GM10266 (cell line): ENCODE measurements around the gene NDUFA7.

Source experiments
- DNase-seq: peaks from one replicate; pipeline ENCODE4 v3.0.0; 2012; ENCODE audit errors: extremely low spot score
- TF ChIP-seq, protein P1 (sequence below): IDR thresholded peaks from 2 replicates; pipeline ENCODE4 v1.5.1; 2012; ENCODE audit warnings: mild to moderate bottlenecking, low read depth; ENCODE audit not compliant: control insufficient read depth, insufficient read depth; ENCODE audit errors: missing control alignments

Gene NDUFA7

DNA sequence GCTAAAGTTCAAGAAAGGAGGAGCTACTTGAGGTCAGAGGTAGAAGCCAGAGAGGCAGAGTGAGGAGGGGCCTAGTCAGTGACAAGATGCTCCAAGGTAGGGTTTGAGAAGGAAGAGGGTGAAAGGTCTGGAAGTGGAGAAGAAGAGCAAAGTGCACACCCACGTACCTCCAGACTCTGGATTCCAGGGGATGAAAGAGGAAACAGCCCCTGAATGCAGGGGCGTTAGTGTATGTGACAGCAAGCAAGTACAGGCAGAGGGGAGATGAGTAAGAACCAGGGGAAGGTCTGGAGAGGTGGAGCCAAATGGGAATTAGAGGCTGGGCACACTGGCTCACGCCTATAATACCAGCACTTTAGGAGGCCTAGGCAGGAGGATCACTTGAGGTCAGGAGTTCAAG is 8.8 kb upstream of the NDUFA7 start:
- DNase-seq: peak; percentile 8
- TF ChIP-seq, protein P1, sequence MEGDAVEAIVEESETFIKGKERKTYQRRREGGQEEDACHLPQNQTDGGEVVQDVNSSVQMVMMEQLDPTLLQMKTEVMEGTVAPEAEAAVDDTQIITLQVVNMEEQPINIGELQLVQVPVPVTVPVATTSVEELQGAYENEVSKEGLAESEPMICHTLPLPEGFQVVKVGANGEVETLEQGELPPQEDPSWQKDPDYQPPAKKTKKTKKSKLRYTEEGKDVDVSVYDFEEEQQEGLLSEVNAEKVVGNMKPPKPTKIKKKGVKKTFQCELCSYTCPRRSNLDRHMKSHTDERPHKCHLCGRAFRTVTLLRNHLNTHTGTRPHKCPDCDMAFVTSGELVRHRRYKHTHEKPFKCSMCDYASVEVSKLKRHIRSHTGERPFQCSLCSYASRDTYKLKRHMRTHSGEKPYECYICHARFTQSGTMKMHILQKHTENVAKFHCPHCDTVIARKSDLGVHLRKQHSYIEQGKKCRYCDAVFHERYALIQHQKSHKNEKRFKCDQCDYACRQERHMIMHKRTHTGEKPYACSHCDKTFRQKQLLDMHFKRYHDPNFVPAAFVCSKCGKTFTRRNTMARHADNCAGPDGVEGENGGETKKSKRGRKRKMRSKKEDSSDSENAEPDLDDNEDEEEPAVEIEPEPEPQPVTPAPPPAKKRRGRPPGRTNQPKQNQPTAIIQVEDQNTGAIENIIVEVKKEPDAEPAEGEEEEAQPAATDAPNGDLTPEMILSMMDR: no peak

DNA sequence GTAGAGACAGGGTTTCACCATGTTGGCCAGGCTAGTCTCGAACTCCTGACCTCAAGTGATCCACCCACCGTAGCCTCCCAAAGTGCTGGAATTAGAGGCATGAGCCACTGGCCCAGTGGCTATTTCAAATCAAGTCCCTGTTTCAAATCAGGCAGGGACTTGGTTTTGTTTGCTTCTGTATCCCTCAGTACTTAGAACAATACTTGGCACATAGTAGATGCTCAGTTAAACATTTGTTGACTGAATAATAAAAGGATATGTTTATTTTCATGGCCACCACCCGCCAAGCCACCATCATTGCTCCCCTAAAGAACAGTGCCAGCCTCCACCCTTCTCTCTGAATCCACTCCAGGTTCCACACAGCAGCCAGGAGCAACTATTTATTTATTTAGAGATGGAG is 4.3 kb upstream of the NDUFA7 start:
- TF ChIP-seq, protein P1: no peak
- no peak for DNase-seq

DNA sequence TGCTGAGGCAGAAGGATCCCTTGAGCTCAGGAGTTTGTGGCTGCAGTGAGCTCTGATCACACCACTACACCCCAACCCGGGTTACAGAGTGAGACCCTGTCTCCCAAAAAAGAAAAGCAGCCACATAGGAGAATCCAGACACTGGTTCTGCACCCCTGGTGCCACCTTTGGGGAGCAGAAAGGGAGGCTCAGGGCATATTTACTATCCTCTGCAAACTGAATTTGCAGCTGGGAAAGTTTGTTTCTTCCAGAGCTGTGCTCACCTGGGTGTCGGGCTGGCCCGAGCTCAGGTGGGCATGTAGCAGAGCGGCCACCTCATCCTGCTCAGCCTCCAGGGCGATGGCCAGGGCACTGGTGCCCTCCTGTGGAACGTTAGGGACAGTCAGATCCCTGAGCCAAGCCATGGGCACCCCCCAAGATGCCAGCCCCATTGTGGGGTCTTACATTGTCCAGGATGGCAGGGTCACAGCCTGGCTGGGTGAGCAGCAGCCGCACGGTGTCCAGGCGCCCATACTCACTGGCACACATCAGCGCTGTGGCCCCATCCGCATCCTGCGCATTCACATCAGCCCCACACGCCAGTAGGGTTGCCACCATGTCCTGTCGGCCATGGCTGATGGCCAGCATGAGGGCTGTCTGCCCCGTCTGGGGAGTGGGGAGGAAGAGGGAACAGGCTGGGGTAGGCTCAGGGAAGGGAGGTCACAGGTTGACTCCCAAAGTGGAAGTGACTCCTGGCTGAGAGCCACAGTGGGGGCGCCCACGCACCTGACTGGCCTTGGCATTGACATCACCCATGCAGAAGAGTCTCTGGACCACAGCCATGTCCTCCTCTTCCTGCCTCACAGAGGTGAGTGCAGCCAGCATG is 3.2 kb upstream of the NDUFA7 start:
- DNase-seq: no peak
- TF ChIP-seq, protein P1: no peak

GRCh38 chr19:8323781-8324185 is 2.6 kb upstream of the NDUFA7 start:
- no peak for DNase-seq
- TF ChIP-seq, protein P1: no peak

GRCh38 chr19:8322638-8322997 is 1.4 kb upstream of the NDUFA7 start:
- TF ChIP-seq, protein P1: no peak
- no peak for DNase-seq

GRCh38 chr19:8321986-8322637 is 937 bp upstream of the NDUFA7 start:
- TF ChIP-seq, protein P1: no peak
- DNase-seq: no peak

- TF ChIP-seq, protein P1: peak; percentile 6
- no peak for DNase-seq
Observed at GRCh38 chr19:8320564-8321066, 560 bp downstream of the NDUFA7 start.
